IPS DF 4.7 (cell line): ENCODE results near the gene CPPED1.
"Not testable (repeated sequence)": the region's sequence is repeated elsewhere in the genome, so short reads cannot be mapped to it uniquely, and the experiment has no call there.

Source experiments
- DNase-seq: peaks from one replicate; pipeline ENCODE4 v3.0.0-alpha.2; 2013; ENCODE audit warnings: low spot score; ENCODE audit errors: extremely low read depth

The CPPED1 gene

GRCh38 chr16:12803203-12804093 is at the start of gene CPPED1:
TSS of gene CPPED1 (minus strand) at chr16:12803887. CDS start at chr16:12803776, 111 bp downstream.
- DNase-seq: no peak

- no peak for DNase-seq
Observed at GRCh38 chr16:12850186-12850585, 46.5 kb upstream of the CPPED1 start.

- DNase-seq: no peak
Observed at GRCh38 chr16:12846592-12846991, 42.9 kb upstream of the CPPED1 start.

GRCh38 chr16:12845282-12845681 is 41.6 kb upstream of the CPPED1 start:
- DNase-seq: no peak

GRCh38 chr16:12837756-12838155 is 34.1 kb upstream of the CPPED1 start:
- DNase-seq: no peak

- no peak for DNase-seq
Observed at GRCh38 chr16:12837291-12837690, 33.6 kb upstream of the CPPED1 start.

GRCh38 chr16:12833926-12834325 is 30.2 kb upstream of the CPPED1 start:
- no peak for DNase-seq

GRCh38 chr16:12829096-12829888 is 25.6 kb upstream of the CPPED1 start:
- DNase-seq: no peak

GRCh38 chr16:12828206-12828605 is 24.5 kb upstream of the CPPED1 start:
- no peak for DNase-seq

GRCh38 chr16:12826559-12826958 is 22.9 kb upstream of the CPPED1 start:
- no peak for DNase-seq

- DNase-seq: no peak
Observed at GRCh38 chr16:12819126-12820117, 15.7 kb upstream of the CPPED1 start.

- no peak for DNase-seq
Observed at GRCh38 chr16:12818326-12818725, 14.6 kb upstream of the CPPED1 start.

- DNase-seq: not testable (repeated sequence)
Observed at GRCh38 chr16:12816791-12817214, 13.1 kb upstream of the CPPED1 start.

- no peak for DNase-seq
Observed at GRCh38 chr16:12815361-12815760, 11.7 kb upstream of the CPPED1 start.

GRCh38 chr16:12813734-12814133 is 10.0 kb upstream of the CPPED1 start:
- DNase-seq: not testable (repeated sequence)

- DNase-seq: not testable (repeated sequence)
Observed at GRCh38 chr16:12813321-12813720, 9.6 kb upstream of the CPPED1 start.

GRCh38 chr16:12811441-12812383 is 8.0 kb upstream of the CPPED1 start:
- DNase-seq: no peak

- DNase-seq: no peak
Observed at GRCh38 chr16:12805066-12805465, 1.4 kb upstream of the CPPED1 start.

- no peak for DNase-seq
Observed at GRCh38 chr16:12804395-12804794, 708 bp upstream of the CPPED1 start.

GRCh38 chr16:12802661-12803060 is 1.0 kb downstream of the CPPED1 start:
- no peak for DNase-seq
